Cardiac muscle cell (in vitro differentiated cells and primary cell): Measurements from ENCODE around the gene BTG4. TPM values are rescaled to one million over a fixed set of nuclear protein-coding genes. Genes with fewer than 3 reads are reported as not detected.
A peak's percentile ranks its signal among the peaks of the same experiment; 100 is the strongest.

ENCODE experiments used
- DNase-seq, 2 donors: peaks; one replicate each; pipeline versions ENCODE4 v3.0.0 to v3.0.0-alpha.2; 2010 to 2017; ENCODE audit warnings: low read depth in 1 of 2, low spot score in 1 of 2
- H3K27ac ChIP-seq: fragments of 200-600 bp; sonication (generic); 2 replicates; pipeline ENCODE4 v1.5.1; 2016
- H3K27me3 ChIP-seq: fragments of 200-600 bp; sonication (generic); 2 replicates; pipeline ENCODE4 v1.6.0; 2016; ENCODE audit warnings: control low read depth
- H3K36me3 ChIP-seq: fragments of 200-600 bp; sonication (generic); 2 replicates; pipeline ENCODE4 v1.5.1; 2016; ENCODE audit warnings: control low read depth
- H3K4me1 ChIP-seq: fragments of 200-600 bp; sonication (generic); 2 replicates; pipeline ENCODE4 v1.8.1; 2017; ENCODE audit warnings: low read depth, mild to moderate bottlenecking, mixed run types
- H3K4me3 ChIP-seq: fragments of 200-600 bp; sonication (generic); 2 replicates; pipeline ENCODE4 v1.5.1; 2016; ENCODE audit warnings: mild to moderate bottlenecking
- H3K9me3 ChIP-seq: fragments of 200-600 bp; sonication (generic); 2 replicates; pipeline ENCODE4 v1.5.1; 2017; ENCODE audit warnings: low read depth, mild to moderate bottlenecking, control low read depth
- CTCF ChIP-seq: IDR thresholded peaks from 2 replicates; pipeline ENCODE4 v1.5.1; 2012; ENCODE audit warnings: low read depth, mild to moderate bottlenecking, low read length
- polyA plus RNA-seq: library from polyadenylated mRNA; unstranded; fragments of >200 nt; fragmentation: Nextera tagmentation; extraction: Ambion mirVana; gene quantifications from 2 replicates; pipeline ENCODE4 v1.2.1, GENCODE V29; 2016
- total RNA-seq: library from RNA; depleted of rRNA; stranded (reverse); fragments of >200 nt; gene quantifications from 2 replicates; pipeline ENCODE4 v1.2.3, GENCODE V29; 2016

Gene BTG4
- total RNA-seq, result not detected in 2 replicates
- not detected in 2 replicates for polyA plus RNA-seq

- Histone ChIP-seq H3K27me3 (peaks cover 54% of the 10 kb centered on the region), H3K4me3 (peak within 1 kb of the TSS; percentile 25), H3K36me3 (no peaks in the 10 kb centered on the region), H3K9me3 (no peaks in the 10 kb centered on the region), H3K4me1 (no peaks in the 10 kb centered on the region), H3K27ac (no peak within 1 kb of the TSS)
- no peak for TF ChIP-seq CTCF
- DNase-seq, result peak; percentile 27 to 34
These were observed at the start of gene BTG4 for GRCh38 chr11:111512296-111513239. TSS of gene BTG4 (minus strand) at chr11:111512386. CDS start at chr11:111498776, 13,610 bp downstream.

DNA sequence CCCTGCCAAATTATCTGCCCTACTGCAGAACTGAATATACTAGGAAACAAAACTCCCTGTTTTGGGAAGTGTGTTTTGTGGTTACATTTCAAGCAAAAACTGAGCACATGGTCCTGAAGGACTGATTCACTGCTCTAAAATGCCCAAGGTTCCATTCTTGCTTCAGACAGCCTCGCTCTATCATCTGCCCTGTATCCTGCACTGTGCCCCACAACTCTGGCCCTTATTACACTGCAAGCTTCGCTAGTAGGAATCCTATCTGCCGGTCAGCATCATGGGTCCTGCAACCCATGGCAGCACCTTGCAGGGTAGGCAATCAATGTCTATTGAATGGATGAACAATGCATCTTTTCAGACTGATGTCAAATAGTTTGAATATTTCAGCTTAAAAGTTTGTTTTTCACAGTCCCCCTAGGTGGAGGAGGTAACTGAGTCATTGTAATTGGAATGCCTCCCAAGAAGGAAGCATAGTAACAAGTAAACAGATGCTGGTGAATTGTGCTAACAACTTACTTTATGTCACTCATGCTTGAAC lies 49.7 kb upstream of the BTG4 start:
- Histone ChIP-seq H3K4me1 (no peaks in the 10 kb centered on the region), H3K27me3 (peaks cover 4% of the 10 kb centered on the region), H3K36me3 (no peaks in the 10 kb centered on the region), H3K9me3 (no peaks in the 10 kb centered on the region), H3K27ac (no peak overlapping the region), H3K4me3 (no peak overlapping the region)
- DNase-seq, result peak in 1 of 2 donors; percentile 66
- TF ChIP-seq CTCF, result no peak

GRCh38 chr11:111561306-111561705 lies 49.1 kb upstream of the BTG4 start:
- Histone ChIP-seq H3K4me1 (no peaks in the 10 kb centered on the region), H3K36me3 (no peaks in the 10 kb centered on the region), H3K27ac (no peak overlapping the region), H3K4me3 (no peak overlapping the region), H3K9me3 (no peaks in the 10 kb centered on the region), H3K27me3 (peaks cover 4% of the 10 kb centered on the region)
- DNase-seq, result no peak
- no peak for TF ChIP-seq CTCF

DNA sequence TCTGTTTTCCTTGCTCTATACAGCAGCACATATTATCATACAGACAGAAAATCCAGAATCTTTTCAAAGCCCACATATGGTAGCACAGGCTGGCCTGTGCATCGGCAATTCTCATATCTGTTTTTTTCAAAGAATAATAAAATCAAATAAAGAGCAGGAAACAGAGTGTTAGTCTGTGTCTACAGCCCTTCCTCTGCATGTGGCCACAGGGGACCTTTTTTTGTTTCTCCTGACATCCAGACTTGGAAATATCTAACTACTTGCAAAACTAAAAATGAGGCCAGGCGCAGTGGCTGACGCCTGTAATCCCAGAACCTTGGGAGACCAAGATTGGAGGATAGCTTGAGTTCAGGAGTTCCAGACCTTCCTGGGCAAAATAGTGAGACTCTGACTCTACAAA lies 48.6 kb upstream of the BTG4 start:
- Histone ChIP-seq H3K36me3 (no peaks in the 10 kb centered on the region), H3K27me3 (peaks cover under 1% of the 10 kb centered on the region), H3K4me3 (no peak overlapping the region), H3K27ac (no peak overlapping the region), H3K9me3 (no peaks in the 10 kb centered on the region), H3K4me1 (no peaks in the 10 kb centered on the region)
- TF ChIP-seq CTCF, result no peak
- no peak for DNase-seq

DNA sequence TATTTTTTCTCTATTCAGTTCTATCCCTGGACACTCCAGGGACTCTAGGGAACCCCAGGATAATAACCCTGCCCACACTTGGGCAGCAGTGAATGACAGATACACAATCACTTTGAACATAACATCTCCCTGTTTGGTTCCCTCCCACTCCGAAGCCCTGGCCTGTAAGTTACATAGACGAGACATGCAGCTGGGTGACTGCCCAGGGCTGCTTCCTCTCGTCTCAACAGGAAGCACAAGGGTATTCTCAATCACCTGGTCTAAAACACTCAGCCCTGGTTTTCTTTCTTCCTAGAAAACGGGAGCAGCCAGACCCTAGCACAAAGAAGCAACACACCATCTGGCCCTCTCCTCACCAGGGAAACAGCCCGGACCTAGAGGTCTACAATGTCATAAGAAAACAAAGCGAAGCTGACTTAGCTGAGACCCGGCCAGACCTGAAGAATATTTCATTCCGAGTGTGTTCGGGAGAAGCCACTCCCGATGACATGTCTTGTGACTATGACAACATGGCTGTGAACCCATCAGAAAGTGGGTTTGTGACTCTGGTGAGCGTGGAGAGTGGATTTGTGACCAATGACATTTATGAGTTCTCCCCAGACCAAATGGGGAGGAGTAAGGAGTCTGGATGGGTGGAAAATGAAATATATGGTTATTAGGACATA lies 47.7 kb upstream of the BTG4 start:
- no peak overlapping the region for H3K27ac ChIP-seq
- no peaks in the 10 kb centered on the region for H3K36me3 ChIP-seq
- no peaks in the 10 kb centered on the region for H3K4me1 ChIP-seq

More for the DNA sequence above, 47.7 kb upstream of the BTG4 start:
- DNase-seq, result no peak
- no peak for TF ChIP-seq CTCF
- H3K27me3 ChIP-seq, result no peaks in the 10 kb centered on the region
- H3K4me3 ChIP-seq, result no peak overlapping the region
- H3K9me3 ChIP-seq, result no peaks in the 10 kb centered on the region
